Measurements from ENCODE around the gene CDH20. TPM values are rescaled to one million over a fixed set of nuclear protein-coding genes. Genes with fewer than 3 reads are reported as not detected.
"Not testable (repeated sequence)": the region's sequence is repeated elsewhere in the genome, so short reads cannot be mapped to it uniquely, and the experiment has no call there.

Gene CDH20
- total RNA-seq, 2 donors from 2014 or later: 0.28 to 0.68 TPM

GRCh38 chr18:61368001-61368400 lies 34.8 kb downstream of the CDH20 start:
- Histone ChIP-seq H3K9me3 (no peaks in the 10 kb centered on the region), H3K27ac (no peak overlapping the region), H3K36me3 (no peaks in the 10 kb centered on the region), H3K4me1 (replicated peaks) (no peaks in the 10 kb centered on the region), H3K4me3 (no peak overlapping the region), H3K27me3 (replicated peaks; ENCODE audit: insufficient read depth) (no peaks in the 10 kb centered on the region)
- TF ChIP-seq POLR2A (IDR thresholded peaks at IDR 0.05) (no peak), POLR2AphosphoS5 (IDR thresholded peaks at IDR 0.05) (no peak)
- TF ChIP-seq, protein P1, sequence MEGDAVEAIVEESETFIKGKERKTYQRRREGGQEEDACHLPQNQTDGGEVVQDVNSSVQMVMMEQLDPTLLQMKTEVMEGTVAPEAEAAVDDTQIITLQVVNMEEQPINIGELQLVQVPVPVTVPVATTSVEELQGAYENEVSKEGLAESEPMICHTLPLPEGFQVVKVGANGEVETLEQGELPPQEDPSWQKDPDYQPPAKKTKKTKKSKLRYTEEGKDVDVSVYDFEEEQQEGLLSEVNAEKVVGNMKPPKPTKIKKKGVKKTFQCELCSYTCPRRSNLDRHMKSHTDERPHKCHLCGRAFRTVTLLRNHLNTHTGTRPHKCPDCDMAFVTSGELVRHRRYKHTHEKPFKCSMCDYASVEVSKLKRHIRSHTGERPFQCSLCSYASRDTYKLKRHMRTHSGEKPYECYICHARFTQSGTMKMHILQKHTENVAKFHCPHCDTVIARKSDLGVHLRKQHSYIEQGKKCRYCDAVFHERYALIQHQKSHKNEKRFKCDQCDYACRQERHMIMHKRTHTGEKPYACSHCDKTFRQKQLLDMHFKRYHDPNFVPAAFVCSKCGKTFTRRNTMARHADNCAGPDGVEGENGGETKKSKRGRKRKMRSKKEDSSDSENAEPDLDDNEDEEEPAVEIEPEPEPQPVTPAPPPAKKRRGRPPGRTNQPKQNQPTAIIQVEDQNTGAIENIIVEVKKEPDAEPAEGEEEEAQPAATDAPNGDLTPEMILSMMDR (IDR thresholded peaks at IDR 0.05): no peak
- WGBS: 94% methylated on average over 2 of the region's 2 CpGs
- no peak for DNase-seq (ENCODE audit: low spot score)
- intact Hi-C loops (cut with DNase I): no loop called here

DNA sequence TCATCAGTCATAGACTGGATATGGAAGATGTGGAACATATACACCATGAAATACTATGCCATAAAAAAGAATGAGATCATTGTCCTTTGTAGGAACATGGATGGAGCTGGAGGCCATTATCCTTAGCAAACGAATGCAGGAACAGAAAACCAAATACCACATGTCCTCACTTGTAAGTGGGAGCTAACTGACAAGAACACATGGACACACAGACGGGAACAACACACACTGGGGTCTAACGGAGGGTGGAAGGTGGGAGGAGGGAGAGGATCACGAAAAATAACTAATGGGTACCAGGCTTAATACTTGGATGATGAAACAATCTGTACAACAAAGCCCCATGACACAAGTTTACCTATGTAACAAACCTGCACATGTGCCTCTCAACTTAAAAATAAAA lies 36.4 kb downstream of the CDH20 start:
- H3K36me3 ChIP-seq; intact Hi-C loops (cut with DNase I); H3K9me3 ChIP-seq; H3K4me1 ChIP-seq (replicated peaks); DNase-seq (ENCODE audit: low spot score); H3K27me3 ChIP-seq (replicated peaks; ENCODE audit: insufficient read depth); H3K4me3 ChIP-seq; H3K27ac ChIP-seq: not testable (repeated sequence)
- 43% methylated on average over 4 of the region's 4 CpGs for WGBS

GRCh38 chr18:61371111-61371510 lies 37.9 kb downstream of the CDH20 start:
- 89% methylated on average over 2 of the region's 2 CpGs for WGBS
- no peaks in the 10 kb centered on the region for H3K27me3 ChIP-seq (replicated peaks; ENCODE audit: insufficient read depth)
- intact Hi-C loops (cut with DNase I): no loop called here
- DNase-seq (ENCODE audit: low spot score): no peak
- H3K27ac ChIP-seq: no peak overlapping the region
- H3K9me3 ChIP-seq: no peaks in the 10 kb centered on the region
- no peaks in the 10 kb centered on the region for H3K36me3 ChIP-seq
- no peaks in the 10 kb centered on the region for H3K4me1 ChIP-seq (replicated peaks)
- TF ChIP-seq, protein P1 (IDR thresholded peaks at IDR 0.05): no peak
- no peak for TF ChIP-seq POLR2AphosphoS5 (IDR thresholded peaks at IDR 0.05)
- TF ChIP-seq POLR2A (IDR thresholded peaks at IDR 0.05): no peak
- no peak overlapping the region for H3K4me3 ChIP-seq

GRCh38 chr18:61379827-61380226 lies 46.6 kb downstream of the CDH20 start:
- intact Hi-C loops (cut with DNase I): no loop called here
- no peaks in the 10 kb centered on the region for H3K4me1 ChIP-seq (replicated peaks)
- H3K27ac ChIP-seq: no peak overlapping the region
- H3K4me3 ChIP-seq: no peak overlapping the region
- no peaks in the 10 kb centered on the region for H3K36me3 ChIP-seq
- TF ChIP-seq, protein P1 (IDR thresholded peaks at IDR 0.05): no peak
- no peak for TF ChIP-seq POLR2A (IDR thresholded peaks at IDR 0.05)
- no peak for TF ChIP-seq POLR2AphosphoS5 (IDR thresholded peaks at IDR 0.05)
- no peaks in the 10 kb centered on the region for H3K27me3 ChIP-seq (replicated peaks; ENCODE audit: insufficient read depth)
- H3K9me3 ChIP-seq: no peaks in the 10 kb centered on the region
- DNase-seq (ENCODE audit: low spot score): no peak
- WGBS: 28% methylated on average over 4 of the region's 4 CpGs

DNA sequence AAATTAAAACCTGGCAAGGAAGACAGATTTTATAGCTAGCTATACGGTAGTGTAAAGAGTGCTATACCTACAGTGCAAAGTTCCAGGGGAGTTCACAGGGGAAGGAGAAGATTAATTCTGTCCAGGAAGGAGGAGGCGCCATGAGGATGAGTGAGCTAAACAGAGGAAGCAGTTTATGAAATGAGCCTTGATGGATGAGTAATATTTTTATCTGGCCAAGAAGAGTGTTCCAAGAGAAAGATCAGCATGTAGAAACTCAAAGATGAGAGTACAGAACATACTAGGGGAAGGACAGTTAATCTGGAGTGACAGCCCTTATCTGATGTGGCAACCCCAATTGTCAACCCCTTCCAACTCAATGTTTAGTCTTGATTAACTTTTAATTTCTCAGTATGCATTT lies 54.8 kb downstream of the CDH20 start:
- Histone ChIP-seq H3K9me3 (no peaks in the 10 kb centered on the region), H3K27me3 (replicated peaks; ENCODE audit: insufficient read depth) (no peaks in the 10 kb centered on the region), H3K4me1 (replicated peaks) (no peaks in the 10 kb centered on the region), H3K4me3 (no peak overlapping the region), H3K36me3 (no peaks in the 10 kb centered on the region), H3K27ac (no peak overlapping the region)
- 23% methylated on average over 2 of the region's 2 CpGs for WGBS
- no peak for DNase-seq (ENCODE audit: low spot score)
- TF ChIP-seq POLR2A (IDR thresholded peaks at IDR 0.05) (no peak), POLR2AphosphoS5 (IDR thresholded peaks at IDR 0.05) (no peak)
- TF ChIP-seq, protein P1 (IDR thresholded peaks at IDR 0.05): no peak
- intact Hi-C loops (cut with DNase I): no loop called here

Data from prostate gland (tissue), 2 donors.